K562 (cell line): Measurements from ENCODE around the gene LY6G5B. TPM values are rescaled to one million over a fixed set of nuclear protein-coding genes. Genes with fewer than 3 reads are reported as not detected.

Source experiments
- ARID4B ChIP-seq: sonication (generic); formaldehyde crosslinking; IDR thresholded peaks from 2 replicates; pipeline ENCODE4 v1.8.0; 2022; ENCODE audit warnings: mild to moderate bottlenecking, missing genetic modification reagents
- ATF3 ChIP-seq, 2 experiments: fragments of 450-650 bp in 1 of 2; sonication (generic) in 1 of 2; formaldehyde crosslinking in 1 of 2; IDR thresholded peaks in 1 of 2; conservative IDR thresholded peaks in 1 of 2; 2 replicates each; pipeline versions ENCODE4 v1.6.1 to v1.8.1; 2016 to 2023; ENCODE audit warnings: mild to moderate bottlenecking in 2 of 2, moderate library complexity in 2 of 2, inconsistent platforms in 1 of 2, missing genetic modification reagents in 1 of 2
- CHD1 ChIP-seq: fragments of 200-600 bp; sonication (generic); IDR thresholded peaks from one replicate; pipeline ENCODE4 v1.6.1; 2012; ENCODE audit warnings: mild to moderate bottlenecking, moderate library complexity, low read length, inconsistent platforms
- YBX1 ChIP-seq: fragments of 450-650 bp; IDR thresholded peaks from 2 replicates; pipeline ENCODE4 v1.7.1; 2016; ENCODE audit warnings: mild to moderate bottlenecking
- ZNF444 ChIP-seq: fragments of 250-450 bp; sonication (Bioruptor Pico); IDR thresholded peaks from 2 replicates; pipeline ENCODE4 v1.4.0; 2020; ENCODE audit warnings: mild to moderate bottlenecking, moderate library complexity
- polyA plus RNA-seq, 8 experiments: library from polyadenylated mRNA; depleted of rRNA in 4 of 8; stranded (reverse) in 5 of 8; unstranded in 3 of 8; fragments of >200 nt; fragmentation: Nextera tagmentation in 2 of 8; fragmentation: Illumina TruSeq in 1 of 8; extraction: Ambion mirVana in 2 of 8; extraction: Trizol in 1 of 8; gene quantifications; 2 replicates each; pipeline versions ENCODE4 v1.2.1 to v1.2.3, GENCODE V29; 2011 to 2014; ENCODE audit warnings: inconsistent platforms in 1 of 8, missing spikeins in 1 of 8
- total RNA-seq, 7 experiments: library from RNA; depleted of rRNA in 6 of 7; stranded (reverse); fragments of >200 nt in 6 of 7; fragmentation: Illumina TruSeq in 2 of 7; extraction: Trizol in 2 of 7; gene quantifications; 2 replicates each; pipeline versions ENCODE4 v1.2.1 to v1.2.3, GENCODE V29; 2011 to 2021; ENCODE audit warnings: low replicate concordance in 1 of 7

The LY6G5B gene
- total and polyA plus RNA-seq, 9 of the 15 experiments (the other 6 are each of a cell fraction or from before 2014, with no cell fraction given) = 6.0 to 27.0 (median 7.5) TPM

DNA sequence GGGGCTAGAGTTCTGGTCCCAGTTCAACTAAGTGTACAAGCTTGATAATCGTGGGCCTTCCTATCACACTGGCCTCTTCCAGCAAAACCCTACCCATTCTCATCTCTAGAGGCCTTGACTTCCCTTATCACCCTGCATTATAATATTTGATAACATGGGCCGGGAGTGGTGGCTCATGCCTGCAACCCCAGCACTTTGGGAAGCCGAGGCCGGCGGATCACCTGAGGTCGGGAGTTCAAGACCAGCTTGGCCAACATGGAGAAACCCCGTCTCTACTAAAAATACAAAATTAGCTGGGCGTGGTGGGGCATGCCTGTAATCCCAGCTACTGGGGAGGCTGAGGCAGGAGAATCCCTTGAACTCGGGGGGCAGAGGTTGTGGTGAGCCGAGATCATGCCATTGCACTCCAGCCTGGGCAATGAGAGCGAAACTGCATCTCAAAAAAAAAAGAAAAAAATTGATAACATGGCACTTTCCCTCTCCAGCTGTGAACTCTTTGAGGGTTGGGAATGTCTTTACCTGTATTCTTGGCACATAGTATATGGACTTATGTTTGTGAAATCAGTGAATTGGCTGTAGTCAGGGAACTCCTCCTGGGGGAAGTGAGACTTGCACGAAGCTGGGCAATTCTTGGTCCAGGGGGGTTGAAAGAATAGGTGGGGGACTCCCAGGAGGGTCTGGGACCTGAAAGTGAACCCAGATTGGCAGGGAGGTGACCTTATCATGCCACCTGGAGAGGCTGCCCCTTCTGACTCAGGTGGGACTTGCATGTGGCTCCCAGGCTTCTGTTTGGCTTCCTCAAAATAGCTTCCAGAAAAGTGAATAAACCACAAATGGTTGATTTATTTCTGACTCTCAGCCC lies 8.3 kb upstream of the LY6G5B start (continued):
- TF ChIP-seq CHD1 (no peak), ZNF444 (CRISPR knock-in tag) (no peak), ARID4B (CRISPR knock-in tag) (peak; percentile 21; the same call in 1 of the 2 replicates), ATF3 (IDR thresholded peaks at IDR 0.05) (no peak), ATF3 (CRISPR knock-in tag; conservative IDR thresholded peaks at IDR 0.05) (peak; percentile 63; the same call in 1 of the 2 replicates), YBX1 (no peak)
